HS-5 (cell line): Measurements from ENCODE around the gene CTR9.
"Not testable (repeated sequence)": the region's sequence is repeated elsewhere in the genome, so short reads cannot be mapped to it uniquely, and the experiment has no call there.

Source experiments
- DNase-seq: peaks from one replicate; pipeline ENCODE4 v3.0.0-alpha.2; 2012; ENCODE audit warnings: low read depth

Gene CTR9

GRCh38 chr11:10822491-10822890 is 71.4 kb downstream of the CTR9 start:
- not testable (repeated sequence) for DNase-seq

GRCh38 chr11:10823152-10823579 is 72.1 kb downstream of the CTR9 start:
- no peak for DNase-seq

GRCh38 chr11:10824888-10825287 is 73.8 kb downstream of the CTR9 start:
- DNase-seq = no peak

- DNase-seq = no peak
Observed at GRCh38 chr11:10828402-10828801, 77.4 kb downstream of the CTR9 start.

- no peak for DNase-seq
Observed at GRCh38 chr11:10829139-10829538, 78.1 kb downstream of the CTR9 start.
